Activated CD4-positive, alpha-beta T cell treated with anti-CD3 and anti-CD28 coated beads for 36 hours (primary cell): Measurements from ENCODE around the gene ANGEL1. TPM values are rescaled to one million over a fixed set of nuclear protein-coding genes. Genes with fewer than 3 reads are reported as not detected.

ENCODE experiments used
- ATAC-seq: fragments of 200-7000 bp; cut with Tn5 transposase; one replicate; pipeline ENCODE4 v1.10.0; 2021; ENCODE audit warnings: mild to moderate bottlenecking, moderate library complexity
- CTCF ChIA-PET: fragments of 350-600 bp; sonication (Branson Sonifier 250); formaldehyde crosslinking; loops from one replicate; lab custom pipeline; 2021; ENCODE audit warnings: antibody characterized with exemption; lab: Charles Lee
- POLR2A ChIA-PET: fragments of 350-600 bp; sonication (Branson Sonifier 250); formaldehyde crosslinking; loops from one replicate; lab custom pipeline; 2021; ENCODE audit warnings: antibody characterized with exemption, inconsistent platforms; lab: Charles Lee
- DNase-seq: peaks from one replicate; pipeline ENCODE4 v3.0.0-alpha.2; 2020
- H3K27ac Mint-ChIP-seq: one replicate; pipeline ENCODE4 v1.8.0; 2021; ENCODE audit warnings: mixed read lengths
- H3K27me3 Mint-ChIP-seq: one replicate; pipeline ENCODE4 v1.8.0; 2021; ENCODE audit warnings: mixed read lengths
- H3K36me3 Mint-ChIP-seq: one replicate; pipeline ENCODE4 v1.8.0; 2021; ENCODE audit warnings: low read depth, mixed read lengths
- H3K4me1 Mint-ChIP-seq: one replicate; pipeline ENCODE4 v1.8.0; 2021; ENCODE audit warnings: mixed read lengths
- H3K4me3 Mint-ChIP-seq: one replicate; pipeline ENCODE4 v1.8.0; 2021; ENCODE audit warnings: mild to moderate bottlenecking, moderate library complexity, mixed read lengths
- H3K9me3 Mint-ChIP-seq: one replicate; pipeline ENCODE4 v1.8.0; 2021; ENCODE audit warnings: low read depth, mixed read lengths
- intact Hi-C, 2 experiments: fragments of 100-400 bp; cut with DNase I in 1 of 2; cut with micrococcal nuclease in 1 of 2; formaldehyde crosslinking; loops; one replicate each; pipeline versions ENCODE4 v1.14.2 to v1.15.1; 2022 to 2024; cut with DNase I, micrococcal nuclease
- total RNA-seq, 2 experiments: library from RNA; stranded (reverse); gene quantifications; one replicate each; pipeline ENCODE4 v1.2.3, GENCODE V29; 2021

Gene ANGEL1
- total RNA-seq, 2 experiments from 2014 or later, result 15.8 to 17.2 TPM

DNA sequence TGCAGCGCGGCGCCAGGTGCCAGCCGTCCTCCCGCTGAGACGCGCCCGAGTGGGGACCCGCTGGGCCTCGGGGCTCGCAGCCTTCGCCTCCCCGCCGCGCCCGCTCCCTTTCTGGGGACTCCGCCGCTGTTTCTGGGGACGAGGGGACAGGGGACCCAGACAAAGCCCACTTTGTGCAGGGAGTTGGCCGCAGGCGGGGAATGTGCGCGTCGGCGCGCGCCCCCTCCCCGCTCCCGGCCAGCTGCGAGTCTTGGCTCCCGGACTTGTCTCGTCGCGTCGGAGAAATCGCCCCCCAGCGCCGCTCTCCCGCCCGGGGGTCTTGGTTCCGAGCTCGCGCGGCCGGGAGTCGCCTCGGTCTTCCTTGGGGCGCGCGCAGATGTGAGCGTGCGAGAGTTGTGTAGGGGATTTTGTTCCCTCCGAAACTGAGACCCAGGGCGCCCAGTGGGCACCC, 50.7 kb downstream of the ANGEL1 start:
- Mint-ChIP-seq H3K4me1 (peaks cover 8% of the 10 kb centered on the region), H3K27me3 (peaks cover 27% of the 10 kb centered on the region), H3K27ac (no peak overlapping the region), H3K4me3 (peak overlapping the region; percentile 73), H3K36me3 (no peaks in the 10 kb centered on the region), H3K9me3 (no peaks in the 10 kb centered on the region)
- ChIA-PET POLR2A (no interaction called here), CTCF (interaction anchor here (0.6 to 1.3 kb wide), 5 partner anchors 12 to 306 kb away, joined by 3 to 4 read pairs (median 3); no protein-coding TSS in a partner anchor)
- intact Hi-C loops, result loop anchor here in 1 of 2 experiments (1.0 to 2.0 kb wide), 2 partner anchors 50 to 51 kb away; partner anchors contain the start of gene ANGEL1
- DNase-seq (no peak), ATAC-seq (no peak)

DNA sequence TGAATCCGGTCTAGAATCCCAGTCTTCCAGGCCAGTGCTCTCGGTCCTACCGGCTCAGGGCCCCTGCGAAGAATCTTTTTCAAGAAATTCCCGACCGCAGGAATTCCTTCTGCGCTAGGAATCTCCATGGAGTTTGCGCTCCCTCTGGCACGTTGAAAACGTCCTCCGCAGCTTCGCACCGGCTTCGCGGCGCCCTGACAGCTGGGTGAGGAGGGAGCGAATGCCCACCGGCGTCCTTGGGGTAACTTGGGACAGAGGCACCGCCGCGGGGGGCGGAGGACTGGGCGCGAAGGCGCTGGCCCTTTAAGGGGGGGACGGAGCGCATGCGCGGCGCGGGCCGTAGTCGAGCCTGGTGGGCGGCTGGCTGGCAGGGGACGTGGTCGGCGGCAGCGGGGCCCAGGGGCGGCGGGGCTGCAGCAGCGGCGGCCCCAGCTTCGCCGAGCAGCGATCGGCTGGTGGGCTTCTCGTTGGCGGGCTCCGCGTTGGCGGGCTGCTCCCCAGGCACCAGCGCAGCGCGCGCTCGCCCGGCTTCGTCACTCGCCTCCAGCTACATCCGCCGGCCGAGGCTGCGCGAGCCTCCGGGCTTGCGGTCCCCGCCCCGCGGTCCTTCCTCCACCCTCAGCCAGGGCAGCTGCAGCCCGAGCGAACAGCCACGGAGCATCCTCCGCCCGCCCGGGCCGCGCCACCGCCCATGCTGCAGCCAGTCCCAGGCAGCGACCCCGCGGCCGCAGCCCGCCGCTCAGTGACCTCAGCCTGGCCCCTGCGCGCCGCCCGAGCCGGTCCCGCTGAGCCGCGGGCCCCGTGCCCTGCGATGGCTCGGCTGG, 51.3 kb downstream of the ANGEL1 start, which contains the start of gene VASH1:
Gene VASH1 (plus strand): TSS at position 333 of the 824 bp plus-strand sequence. CDS start 1,354 bp downstream, outside the sequence.
- Mint-ChIP-seq H3K9me3 (no peaks in the 10 kb centered on the region), H3K4me1 (peaks cover 8% of the 10 kb centered on the region), H3K27ac (peak within 1 kb of the TSS; percentile 11), H3K27me3 (peaks cover 27% of the 10 kb centered on the region), H3K4me3 (peak within 1 kb of the TSS; percentile 73), H3K36me3 (no peaks in the 10 kb centered on the region)
- CTCF ChIA-PET, result interaction anchor here (0.7 to 1.3 kb wide), 4 partner anchors 12 to 223 kb away, joined by 3 to 4 read pairs (median 3); no protein-coding TSS in a partner anchor
- ATAC-seq (peak; percentile 89), DNase-seq (peak; percentile 78)
- POLR2A ChIA-PET, result no interaction called here
- intact Hi-C loops, result loop anchor here in 1 of 2 experiments (1.0 to 2.0 kb wide), 2 partner anchors 51 kb away; partner anchors contain the start of gene ANGEL1

GRCh38 chr14:76760331-76761135, 52.1 kb downstream of the ANGEL1 start:
- ATAC-seq, result no peak
- ChIA-PET POLR2A (no interaction called here), CTCF (interaction anchor here (1.0 to 5.2 kb wide), 3 partner anchors 24 to 54 kb away, joined by 3 to 24 read pairs (median 4); no protein-coding TSS in a partner anchor)
- H3K4me3 Mint-ChIP-seq, result peak overlapping the region; percentile 73
- no peaks in the 10 kb centered on the region for H3K9me3 Mint-ChIP-seq
- no peak for DNase-seq
- no peaks in the 10 kb centered on the region for H3K36me3 Mint-ChIP-seq
- H3K27me3 Mint-ChIP-seq, result peaks cover 32% of the 10 kb centered on the region
- intact Hi-C loops, result loop anchor here in 1 of 2 experiments (1.0 to 2.0 kb wide), 2 partner anchors 50 to 52 kb away; partner anchors contain the start of gene ANGEL1
- H3K27ac Mint-ChIP-seq, result peak overlapping the region; percentile 11
- H3K4me1 Mint-ChIP-seq, result peaks cover 8% of the 10 kb centered on the region

DNA sequence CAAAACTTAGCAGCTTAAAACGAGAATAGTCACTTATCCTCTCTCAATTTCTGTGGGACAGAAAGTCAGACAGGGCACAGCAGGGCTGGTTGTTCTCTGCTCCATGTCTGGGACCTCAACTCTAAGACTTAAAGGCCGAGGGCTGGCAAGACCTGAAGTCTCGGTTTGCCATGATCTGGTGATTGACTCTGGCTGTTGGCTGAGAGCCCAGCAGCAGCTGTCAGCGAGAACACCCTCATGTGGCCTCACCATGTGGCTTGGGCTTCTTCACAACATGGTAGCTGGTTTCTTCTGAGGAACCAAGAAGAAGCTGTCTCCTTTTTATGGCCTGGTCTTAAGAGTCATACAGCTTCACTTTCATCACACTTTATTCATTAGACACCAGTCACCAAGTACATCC, 53.1 kb downstream of the ANGEL1 start:
- no peak for DNase-seq
- ChIA-PET POLR2A (no interaction called here), CTCF (interaction anchor here (0.7 to 5.2 kb wide), 4 partner anchors 18 to 49 kb away, joined by 3 to 24 read pairs (median 4); no protein-coding TSS in a partner anchor)
- Mint-ChIP-seq H3K4me3 (no peak overlapping the region), H3K27ac (no peak overlapping the region), H3K27me3 (peaks cover 32% of the 10 kb centered on the region), H3K9me3 (no peaks in the 10 kb centered on the region), H3K36me3 (no peaks in the 10 kb centered on the region), H3K4me1 (peaks cover 8% of the 10 kb centered on the region)
- ATAC-seq, result no peak
- intact Hi-C loops, result no loop called here

DNA sequence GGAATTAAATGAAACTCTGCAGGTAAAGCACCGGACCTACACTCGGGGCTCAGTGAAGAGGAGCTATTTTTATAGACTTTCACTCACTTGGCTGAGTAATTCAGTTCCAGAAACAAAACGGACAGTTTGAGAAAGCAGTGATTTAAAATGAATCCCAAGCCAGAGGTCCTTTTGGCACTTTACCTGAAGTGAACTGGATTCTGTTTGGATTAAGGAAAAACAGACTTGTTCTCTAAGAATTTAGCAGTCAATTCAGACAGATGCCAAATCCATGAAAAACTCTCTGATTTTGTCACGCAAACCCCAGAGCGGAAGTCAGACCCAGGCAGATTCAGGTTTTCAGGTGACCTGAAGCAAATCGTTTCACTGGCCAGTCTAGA, 56.3 kb downstream of the ANGEL1 start:
- CTCF ChIA-PET, result interaction anchor here (0.7 to 5.2 kb wide), 3 partner anchors 46 to 633 kb away, joined by 3 to 24 read pairs (median 4); no protein-coding TSS in a partner anchor
- POLR2A ChIA-PET, result no interaction called here

GRCh38 chr14:76755610-76756370, 56.9 kb downstream of the ANGEL1 start:
- CTCF ChIA-PET, result interaction anchor here (0.7 to 5.2 kb wide), 3 partner anchors 46 to 633 kb away, joined by 3 to 24 read pairs (median 4); no protein-coding TSS in a partner anchor
- no peak overlapping the region for H3K4me3 Mint-ChIP-seq
- peaks cover 22% of the 10 kb centered on the region for H3K27me3 Mint-ChIP-seq
- POLR2A ChIA-PET, result no interaction called here
- H3K27ac Mint-ChIP-seq, result no peak overlapping the region
- H3K9me3 Mint-ChIP-seq, result no peaks in the 10 kb centered on the region
- H3K4me1 Mint-ChIP-seq, result peaks cover under 1% of the 10 kb centered on the region
- no peak for DNase-seq
- intact Hi-C loops, result no loop called here
- ATAC-seq, result no peak
- no peaks in the 10 kb centered on the region for H3K36me3 Mint-ChIP-seq

More for the DNA sequence above, 56.3 kb downstream of the ANGEL1 start:
- Mint-ChIP-seq H3K27me3 (peaks cover 23% of the 10 kb centered on the region), H3K4me1 (peaks cover 2% of the 10 kb centered on the region), H3K9me3 (no peaks in the 10 kb centered on the region), H3K36me3 (no peaks in the 10 kb centered on the region), H3K4me3 (no peak overlapping the region), H3K27ac (no peak overlapping the region)
- ATAC-seq, result no peak
- DNase-seq, result no peak
- intact Hi-C loops, result no loop called here

GRCh38 chr14:76754586-76754985, 58.1 kb downstream of the ANGEL1 start:
- intact Hi-C loops, result no loop called here
- ChIA-PET CTCF (no interaction called here), POLR2A (no interaction called here)
- Mint-ChIP-seq H3K4me3 (no peak overlapping the region), H3K27me3 (peaks cover 16% of the 10 kb centered on the region), H3K36me3 (no peaks in the 10 kb centered on the region), H3K27ac (no peak overlapping the region), H3K4me1 (no peaks in the 10 kb centered on the region), H3K9me3 (no peaks in the 10 kb centered on the region)
- DNase-seq (no peak), ATAC-seq (no peak)

- intact Hi-C loops, result no loop called here
- Mint-ChIP-seq H3K4me3 (no peak overlapping the region), H3K27ac (no peak overlapping the region), H3K27me3 (peaks cover 11% of the 10 kb centered on the region), H3K9me3 (no peaks in the 10 kb centered on the region), H3K4me1 (no peaks in the 10 kb centered on the region), H3K36me3 (no peaks in the 10 kb centered on the region)
- DNase-seq, result no peak
- ChIA-PET CTCF (no interaction called here), POLR2A (no interaction called here)
- ATAC-seq, result no peak
Measured at GRCh38 chr14:76753541-76754198, 59.0 kb downstream of the ANGEL1 start.

- POLR2A ChIA-PET, result no interaction called here
- no peak overlapping the region for H3K4me3 Mint-ChIP-seq
- intact Hi-C loops, result no loop called here
Measured at GRCh38 chr14:76752744-76753143, 59.9 kb downstream of the ANGEL1 start.

GRCh38 chr14:76742966-76743365, 69.7 kb downstream of the ANGEL1 start:
- Mint-ChIP-seq H3K36me3 (peaks cover 4% of the 10 kb centered on the region), H3K27me3 (peaks cover 16% of the 10 kb centered on the region), H3K4me3 (no peak overlapping the region), H3K27ac (no peak overlapping the region), H3K4me1 (no peaks in the 10 kb centered on the region), H3K9me3 (peaks cover 12% of the 10 kb centered on the region)
- ATAC-seq (no peak), DNase-seq (no peak)
- ChIA-PET CTCF (no interaction called here), POLR2A (no interaction called here)
- intact Hi-C loops, result no loop called here

More at GRCh38 chr14:76752744-76753143, 59.9 kb downstream of the ANGEL1 start:
- H3K27ac Mint-ChIP-seq, result no peak overlapping the region
- ATAC-seq, result no peak
- H3K4me1 Mint-ChIP-seq, result no peaks in the 10 kb centered on the region
- CTCF ChIA-PET, result interaction anchor here (0.9 to 1.0 kb wide), 2 partner anchors 28 to 46 kb away, joined by 3 to 5 read pairs; no protein-coding TSS in a partner anchor
- peaks cover 4% of the 10 kb centered on the region for H3K27me3 Mint-ChIP-seq
- H3K9me3 Mint-ChIP-seq, result no peaks in the 10 kb centered on the region
- no peak for DNase-seq
- no peaks in the 10 kb centered on the region for H3K36me3 Mint-ChIP-seq
